ENCODE results near the gene ATAD1.

The ATAD1 gene

GRCh38 chr10:87722716-87723115 lies 95.3 kb downstream of the ATAD1 start:
- Histone ChIP-seq H4K91ac (ENCODE audit: low read depth, low read length) (no peak overlapping the region), H2AK5ac (ENCODE audit: low read length) (no peak overlapping the region), H2BK120ac (ENCODE audit: insufficient read depth, low read length, poor library complexity) (no peak overlapping the region), H3K79me2 (ENCODE audit: control insufficient read depth, insufficient read depth, low read length, poor library complexity) (no peaks in the 10 kb centered on the region), H3K9me3 (ENCODE audit: insufficient read depth, low read depth, low read length) (no peaks in the 10 kb centered on the region), H2BK12ac (ENCODE audit: low read length) (no peak overlapping the region), H4K8ac (ENCODE audit: low read depth, low read length) (no peak overlapping the region), H2AFZ (ENCODE audit: insufficient read depth, low read length, poor library complexity) (no peak overlapping the region), H3K23ac (ENCODE audit: low read length) (no peak overlapping the region), H2BK5ac (ENCODE audit: low read depth, low read length, poor library complexity) (no peak overlapping the region), H3K4me3 (ENCODE audit: low read depth, low read length) (no peak overlapping the region), H3K4ac (ENCODE audit: low read depth, low read length) (no peak overlapping the region), H3K79me1 (ENCODE audit: low read length) (no peaks in the 10 kb centered on the region), H3K27ac (ENCODE audit: low read depth, low read length) (no peak overlapping the region), H3K27me3 (ENCODE audit: insufficient read depth, low read length) (no peaks in the 10 kb centered on the region), H3K4me1 (ENCODE audit: control insufficient read depth in 1 of 2, insufficient read depth in 2 of 2, low read length in 2 of 2) (no peaks in the 10 kb centered on the region), H3K9ac (ENCODE audit: low read length) (no peak overlapping the region), H3K4me2 (ENCODE audit: low read length) (no peak overlapping the region), H3K36me3 (ENCODE audit: control insufficient read depth in 1 of 2, insufficient read depth in 2 of 2, low read length in 2 of 2) (peaks cover 0 to 1% of the 10 kb centered on the region in 2 experiments), H3K18ac (ENCODE audit: low read length) (no peak overlapping the region), H4K12ac (ENCODE audit: low read depth, low read length) (no peak overlapping the region), H3K14ac (ENCODE audit: low read length) (no peak overlapping the region)
- no peak for DNase-seq
- WGBS (ENCODE audit: extremely low coverage, insufficient coverage, insufficient read length) = no CpG with 5 or more reads among the region's 4 CpGs

DNA sequence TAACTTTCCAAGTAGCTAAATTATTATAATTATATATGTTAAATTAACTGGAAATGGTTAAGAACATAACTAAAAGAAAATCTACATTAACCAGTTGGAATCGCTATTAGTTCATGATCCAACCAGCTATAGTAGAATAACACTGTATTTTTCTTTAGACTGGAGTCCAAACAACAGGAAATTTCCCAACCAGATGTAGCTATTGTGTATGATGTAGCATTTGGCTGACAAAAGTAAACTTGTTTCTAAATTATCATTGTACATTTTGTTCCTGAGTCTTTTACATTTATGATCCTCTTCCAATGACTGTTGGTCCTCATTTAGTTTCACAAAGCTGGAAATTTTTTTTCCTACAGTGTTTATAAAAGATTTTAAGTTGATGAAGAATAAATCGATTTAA lies 96.2 kb downstream of the ATAD1 start:
- peaks cover 0 to 1% of the 10 kb centered on the region in 2 experiments for H3K36me3 ChIP-seq (ENCODE audit: control insufficient read depth in 1 of 2, insufficient read depth in 2 of 2, low read length in 2 of 2)
- no peak overlapping the region for H2BK5ac ChIP-seq (ENCODE audit: low read depth, low read length, poor library complexity)
- no peaks in the 10 kb centered on the region for H3K9me3 ChIP-seq (ENCODE audit: insufficient read depth, low read depth, low read length)
- no peak overlapping the region for H2AK5ac ChIP-seq (ENCODE audit: low read length)
- H3K14ac ChIP-seq (ENCODE audit: low read length) = no peak overlapping the region
- no peaks in the 10 kb centered on the region for H3K27me3 ChIP-seq (ENCODE audit: insufficient read depth, low read length)
- H3K79me1 ChIP-seq (ENCODE audit: low read length) = no peaks in the 10 kb centered on the region
- H2AFZ ChIP-seq (ENCODE audit: insufficient read depth, low read length, poor library complexity) = no peak overlapping the region
- H2BK120ac ChIP-seq (ENCODE audit: insufficient read depth, low read length, poor library complexity) = no peak overlapping the region
- no peak overlapping the region for H3K23ac ChIP-seq (ENCODE audit: low read length)
- H4K8ac ChIP-seq (ENCODE audit: low read depth, low read length) = no peak overlapping the region
- no peaks in the 10 kb centered on the region for H3K79me2 ChIP-seq (ENCODE audit: control insufficient read depth, insufficient read depth, low read length, poor library complexity)
- H3K4ac ChIP-seq (ENCODE audit: low read depth, low read length) = no peak overlapping the region
- WGBS (ENCODE audit: extremely low coverage, insufficient coverage, insufficient read length) = no CpG with 5 or more reads among the region's 2 CpGs
- no peak overlapping the region for H3K4me3 ChIP-seq (ENCODE audit: low read depth, low read length)
- H2BK12ac ChIP-seq (ENCODE audit: low read length) = no peak overlapping the region
- DNase-seq = no peak
- no peak overlapping the region for H3K18ac ChIP-seq (ENCODE audit: low read length)
- H4K12ac ChIP-seq (ENCODE audit: low read depth, low read length) = no peak overlapping the region
- H3K4me2 ChIP-seq (ENCODE audit: low read length) = no peak overlapping the region
- H3K9ac ChIP-seq (ENCODE audit: low read length) = no peak overlapping the region
- no peak overlapping the region for H3K27ac ChIP-seq (ENCODE audit: low read depth, low read length)
- H4K91ac ChIP-seq (ENCODE audit: low read depth, low read length) = no peak overlapping the region
- no peaks in the 10 kb centered on the region for H3K4me1 ChIP-seq (ENCODE audit: control insufficient read depth in 1 of 2, insufficient read depth in 2 of 2, low read length in 2 of 2)

GRCh38 chr10:87720665-87721064 lies 97.4 kb downstream of the ATAD1 start:
- Histone ChIP-seq H3K4me3 (ENCODE audit: low read depth, low read length) (no peak overlapping the region), H4K12ac (ENCODE audit: low read depth, low read length) (no peak overlapping the region), H3K27ac (ENCODE audit: low read depth, low read length) (no peak overlapping the region), H3K4me2 (ENCODE audit: low read length) (no peak overlapping the region), H4K91ac (ENCODE audit: low read depth, low read length) (no peak overlapping the region), H3K36me3 (ENCODE audit: control insufficient read depth in 1 of 2, insufficient read depth in 2 of 2, low read length in 2 of 2) (peaks cover 0 to 1% of the 10 kb centered on the region in 2 experiments), H3K14ac (ENCODE audit: low read length) (no peak overlapping the region), H2AFZ (ENCODE audit: insufficient read depth, low read length, poor library complexity) (no peak overlapping the region), H2AK5ac (ENCODE audit: low read length) (no peak overlapping the region), H3K79me1 (ENCODE audit: low read length) (no peaks in the 10 kb centered on the region), H3K9ac (ENCODE audit: low read length) (no peak overlapping the region), H2BK5ac (ENCODE audit: low read depth, low read length, poor library complexity) (no peak overlapping the region), H3K79me2 (ENCODE audit: control insufficient read depth, insufficient read depth, low read length, poor library complexity) (no peaks in the 10 kb centered on the region), H3K27me3 (ENCODE audit: insufficient read depth, low read length) (no peaks in the 10 kb centered on the region), H3K23ac (ENCODE audit: low read length) (no peak overlapping the region), H3K4ac (ENCODE audit: low read depth, low read length) (no peak overlapping the region), H3K9me3 (ENCODE audit: insufficient read depth, low read depth, low read length) (no peaks in the 10 kb centered on the region), H4K8ac (ENCODE audit: low read depth, low read length) (no peak overlapping the region), H3K18ac (ENCODE audit: low read length) (no peak overlapping the region), H3K4me1 (ENCODE audit: control insufficient read depth in 1 of 2, insufficient read depth in 2 of 2, low read length in 2 of 2) (no peaks in the 10 kb centered on the region), H2BK12ac (ENCODE audit: low read length) (no peak overlapping the region), H2BK120ac (ENCODE audit: insufficient read depth, low read length, poor library complexity) (no peak overlapping the region)
- no peak for DNase-seq
- no CpG with 5 or more reads among the region's 1 CpG for WGBS (ENCODE audit: extremely low coverage, insufficient coverage, insufficient read length)

DNA sequence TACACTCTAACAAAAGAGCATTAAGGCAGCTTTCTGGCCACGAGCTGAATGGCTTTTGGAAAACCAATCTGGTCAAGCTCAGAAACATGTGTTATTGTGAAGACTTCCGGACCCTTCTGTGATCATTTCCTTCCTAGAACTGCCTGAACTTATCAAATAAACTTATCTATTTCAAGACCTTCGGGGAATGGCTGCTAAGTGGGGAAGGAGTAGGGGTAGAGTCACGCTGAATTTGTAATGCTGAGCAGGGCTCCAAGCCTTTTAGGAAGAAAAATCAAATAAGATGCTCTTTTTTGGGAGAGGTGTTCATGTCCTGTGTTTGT lies 101.7 kb downstream of the ATAD1 start:
- Histone ChIP-seq H2BK5ac (ENCODE audit: low read depth, low read length, poor library complexity) (no peak overlapping the region), H4K12ac (ENCODE audit: low read depth, low read length) (no peak overlapping the region), H3K27me3 (ENCODE audit: insufficient read depth, low read length) (no peaks in the 10 kb centered on the region), H3K14ac (ENCODE audit: low read length) (no peak overlapping the region), H2BK120ac (ENCODE audit: insufficient read depth, low read length, poor library complexity) (no peak overlapping the region), H3K23ac (ENCODE audit: low read length) (no peak overlapping the region), H2BK12ac (ENCODE audit: low read length) (no peak overlapping the region), H4K8ac (ENCODE audit: low read depth, low read length) (no peak overlapping the region), H3K79me2 (ENCODE audit: control insufficient read depth, insufficient read depth, low read length, poor library complexity) (no peaks in the 10 kb centered on the region), H4K91ac (ENCODE audit: low read depth, low read length) (no peak overlapping the region), H3K4ac (ENCODE audit: low read depth, low read length) (no peak overlapping the region), H3K27ac (ENCODE audit: low read depth, low read length) (no peak overlapping the region), H3K18ac (ENCODE audit: low read length) (no peak overlapping the region), H3K4me2 (ENCODE audit: low read length) (no peak overlapping the region), H2AFZ (ENCODE audit: insufficient read depth, low read length, poor library complexity) (no peak overlapping the region), H3K4me1 (ENCODE audit: control insufficient read depth in 1 of 2, insufficient read depth in 2 of 2, low read length in 2 of 2) (no peaks in the 10 kb centered on the region), H3K36me3 (ENCODE audit: control insufficient read depth in 1 of 2, insufficient read depth in 2 of 2, low read length in 2 of 2) (no peaks in the 10 kb centered on the region), H3K9ac (ENCODE audit: low read length) (no peak overlapping the region), H2AK5ac (ENCODE audit: low read length) (no peak overlapping the region), H3K9me3 (ENCODE audit: insufficient read depth, low read depth, low read length) (no peaks in the 10 kb centered on the region), H3K79me1 (ENCODE audit: low read length) (no peaks in the 10 kb centered on the region), H3K4me3 (ENCODE audit: low read depth, low read length) (no peak overlapping the region)
- WGBS (ENCODE audit: extremely low coverage, insufficient coverage, insufficient read length) = no CpG with 5 or more reads among the region's 4 CpGs
- DNase-seq = no peak
